Amniotic epithelial cell (primary cell): ENCODE results near the gene NOM1.

ENCODE experiments used
- DNase-seq: peaks from one replicate; pipeline ENCODE4 v3.0.0-alpha.2; 2010; ENCODE audit warnings: low read depth

Gene NOM1

DNA sequence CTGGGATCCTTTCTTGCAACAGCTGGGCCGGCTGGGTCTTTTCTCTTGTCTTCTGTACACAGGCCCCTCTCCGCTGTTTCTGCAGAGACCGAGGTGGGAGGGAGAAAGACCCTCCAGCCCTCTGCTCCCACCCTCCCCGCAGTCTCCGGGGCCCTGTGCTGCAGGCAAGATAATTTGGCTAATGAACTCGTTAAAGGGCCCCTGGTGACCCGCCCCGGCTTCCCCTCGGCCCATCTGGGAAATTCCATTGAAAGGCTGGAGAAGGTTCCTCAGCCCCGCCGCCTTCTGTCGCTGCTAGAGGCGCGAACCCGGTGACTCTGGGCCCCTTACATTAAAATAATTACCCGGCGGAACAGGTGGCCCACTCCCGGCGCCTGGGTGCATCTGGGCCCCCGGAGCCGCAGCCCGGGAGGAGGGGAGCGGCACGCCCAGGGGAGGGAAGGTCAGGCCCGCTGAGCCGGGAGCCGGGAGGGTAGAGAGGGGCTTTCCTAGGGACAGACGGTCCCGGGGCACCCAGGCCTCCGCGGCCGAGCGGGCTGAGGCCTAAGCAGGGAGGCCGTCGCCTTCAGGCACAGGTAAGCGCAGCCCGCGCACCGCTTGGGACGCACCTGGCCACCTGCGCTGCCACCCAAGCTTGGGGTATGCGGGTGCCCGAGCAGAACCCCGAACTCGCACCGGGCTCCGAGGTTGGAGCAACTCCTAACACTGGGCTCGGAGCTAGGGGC lies 68.3 kb downstream of the NOM1 start:
- DNase-seq = no peak

DNA sequence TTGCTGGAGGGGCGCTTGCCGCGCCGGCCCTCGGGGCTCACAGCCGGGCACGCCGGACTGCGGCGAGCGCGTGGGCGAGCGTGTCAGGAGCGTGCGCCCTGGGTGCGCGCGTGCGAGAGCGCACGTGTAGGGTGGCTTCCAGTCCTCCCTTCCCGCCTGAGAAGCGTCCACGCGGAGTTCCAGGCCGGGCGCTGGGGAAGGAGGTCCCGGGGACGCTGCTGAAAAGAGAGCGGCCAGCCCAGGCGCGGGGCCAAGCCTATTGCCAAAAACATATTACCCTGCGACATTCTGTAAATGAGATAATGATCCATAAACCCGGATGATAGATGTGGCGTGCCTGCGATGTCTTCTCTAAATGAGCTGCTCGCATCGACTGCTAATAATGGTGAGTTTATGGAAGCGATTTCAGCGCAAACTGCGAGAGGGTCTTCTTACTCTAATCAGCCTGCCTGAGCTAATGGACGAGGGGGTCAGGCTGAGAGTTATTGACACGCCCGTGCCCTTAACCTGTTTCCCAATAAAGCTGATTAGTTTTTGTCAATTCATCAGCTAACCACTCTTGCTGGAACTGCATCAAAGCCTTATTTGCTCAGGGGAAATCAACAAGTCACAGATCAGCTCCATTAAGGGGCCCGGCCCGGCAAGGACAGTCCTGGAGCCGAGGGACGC lies 69.0 kb downstream of the NOM1 start:
- DNase-seq = no peak

DNA sequence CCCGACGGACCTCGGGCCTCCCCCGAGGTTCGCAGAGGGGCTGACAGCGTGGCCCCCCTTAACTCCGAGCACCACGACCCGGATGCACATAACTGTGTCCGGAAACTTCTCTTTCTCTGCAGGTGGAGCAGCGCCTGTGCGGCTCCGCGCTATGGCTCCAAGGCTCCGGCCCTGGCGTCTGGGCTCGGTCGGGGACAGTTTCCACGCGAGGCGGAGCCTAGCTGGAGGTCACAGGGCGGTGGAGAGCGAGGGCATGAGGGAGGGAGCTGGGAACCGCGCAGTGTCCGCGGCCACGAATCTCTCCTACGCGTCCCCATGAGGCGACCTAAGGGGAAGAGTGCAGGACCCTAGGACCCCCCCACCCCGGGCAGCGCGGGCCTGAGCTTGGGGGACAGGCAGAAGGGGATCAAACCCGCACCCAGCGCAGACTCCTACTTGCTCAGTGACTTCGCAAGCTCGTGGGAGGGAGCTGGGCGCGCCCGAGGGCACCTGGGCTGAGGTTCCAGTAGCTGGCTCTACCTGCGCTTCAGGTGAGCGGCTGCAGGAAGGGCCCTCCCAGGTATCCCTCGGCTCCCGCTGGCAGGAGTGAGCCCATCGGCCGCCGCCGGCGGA lies 69.6 kb downstream of the NOM1 start:
- DNase-seq = no peak

DNA sequence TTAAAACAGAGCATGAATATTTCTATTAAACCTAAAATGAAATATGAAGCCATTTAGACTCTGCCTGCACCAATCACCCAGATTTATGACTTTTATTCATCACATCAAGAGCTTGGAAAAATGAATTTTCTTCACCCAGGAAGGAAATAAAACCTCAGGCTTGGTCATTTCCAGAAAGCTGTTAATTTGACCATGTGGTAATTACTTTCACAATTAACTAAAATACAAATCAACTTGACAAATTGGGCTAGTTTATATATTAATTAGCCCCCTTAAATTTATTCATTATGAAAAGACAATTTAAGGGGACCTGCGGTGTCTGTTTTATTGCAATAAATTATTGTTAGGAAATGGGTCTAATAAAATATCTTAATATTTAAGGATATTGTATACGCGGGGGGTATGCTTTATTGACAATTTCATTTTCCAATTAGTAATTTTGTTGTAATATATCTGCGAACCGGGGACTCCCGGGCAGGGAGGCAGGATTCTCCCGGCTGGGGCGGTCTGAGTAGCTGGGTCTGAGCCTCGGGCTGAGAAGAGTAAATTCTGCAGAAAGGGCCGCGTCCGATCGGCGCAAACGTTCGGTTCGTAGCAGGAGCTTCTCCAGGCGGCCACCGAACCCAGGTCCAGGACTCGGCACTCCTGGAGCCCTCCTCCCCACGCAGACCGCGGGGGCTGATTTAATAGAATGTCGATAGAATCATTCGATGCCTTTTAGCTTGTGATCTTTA lies 70.4 kb downstream of the NOM1 start:
- DNase-seq = no peak

DNA sequence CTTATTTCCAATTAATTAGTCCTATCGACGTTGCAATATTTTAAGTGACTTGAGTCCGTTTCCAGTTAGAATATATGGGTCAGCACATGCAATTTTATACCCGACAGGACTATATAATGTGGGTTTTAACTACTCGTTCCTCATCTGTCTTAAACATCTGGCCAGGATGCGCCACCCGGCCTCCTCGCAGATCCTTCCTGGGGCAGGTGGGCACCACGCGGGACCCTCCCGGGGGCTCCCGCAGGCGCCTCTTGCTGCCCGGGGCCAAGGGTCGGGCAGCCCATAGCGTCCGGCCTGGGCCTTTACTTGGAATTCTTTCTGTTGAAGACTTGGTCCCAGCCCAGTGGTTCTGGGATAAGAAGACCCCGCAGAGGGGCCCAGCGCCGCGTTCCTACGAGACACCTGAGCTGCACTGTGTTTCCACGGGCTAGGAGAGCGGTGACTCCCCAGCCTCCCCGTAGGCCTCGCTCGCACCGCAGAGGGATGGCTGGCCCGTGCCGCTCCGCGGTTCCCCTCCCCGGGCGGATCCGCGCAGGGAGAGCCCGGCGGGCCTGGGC lies 71.1 kb downstream of the NOM1 start:
- no peak for DNase-seq

DNA sequence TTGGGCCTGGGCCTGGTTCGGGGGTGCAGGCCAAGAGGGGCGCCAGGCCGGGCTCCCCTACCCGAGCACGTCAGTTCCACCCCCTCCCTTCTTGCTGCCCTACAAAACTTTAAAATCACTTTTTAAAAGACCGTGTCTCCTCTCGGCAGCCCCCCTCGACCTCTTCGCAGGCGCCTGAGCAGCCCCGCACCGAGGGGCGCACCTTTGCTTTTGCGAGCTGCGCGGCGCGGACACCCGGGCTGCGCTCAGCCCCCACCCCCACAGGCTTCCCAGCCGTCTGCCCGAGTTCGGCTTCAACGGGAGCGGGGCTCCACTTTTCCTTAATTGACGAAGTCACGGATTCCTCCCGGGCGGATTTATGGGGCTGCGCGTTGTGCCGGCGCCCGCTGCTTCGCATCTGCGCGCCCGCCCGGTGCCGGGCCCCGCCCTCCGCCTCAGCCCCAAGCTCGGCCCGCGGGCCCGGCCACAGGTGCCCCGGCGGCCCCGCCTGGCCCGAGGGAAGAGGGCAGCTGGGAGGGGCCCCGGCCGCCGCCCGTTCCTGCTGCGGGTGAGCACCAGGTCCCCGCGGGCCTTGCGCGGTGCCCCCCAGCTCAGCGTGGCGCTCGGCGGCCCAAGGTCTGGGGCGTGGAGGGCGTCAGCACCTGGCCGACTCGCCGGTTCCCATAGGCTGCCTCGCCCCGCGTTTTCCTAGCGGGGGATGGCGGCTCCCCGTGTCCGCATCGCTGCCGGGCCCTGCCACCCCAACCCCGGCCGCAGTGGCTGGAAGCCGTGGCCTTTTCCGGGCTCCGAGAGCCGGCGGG lies 71.8 kb downstream of the NOM1 start:
- no peak for DNase-seq

DNA sequence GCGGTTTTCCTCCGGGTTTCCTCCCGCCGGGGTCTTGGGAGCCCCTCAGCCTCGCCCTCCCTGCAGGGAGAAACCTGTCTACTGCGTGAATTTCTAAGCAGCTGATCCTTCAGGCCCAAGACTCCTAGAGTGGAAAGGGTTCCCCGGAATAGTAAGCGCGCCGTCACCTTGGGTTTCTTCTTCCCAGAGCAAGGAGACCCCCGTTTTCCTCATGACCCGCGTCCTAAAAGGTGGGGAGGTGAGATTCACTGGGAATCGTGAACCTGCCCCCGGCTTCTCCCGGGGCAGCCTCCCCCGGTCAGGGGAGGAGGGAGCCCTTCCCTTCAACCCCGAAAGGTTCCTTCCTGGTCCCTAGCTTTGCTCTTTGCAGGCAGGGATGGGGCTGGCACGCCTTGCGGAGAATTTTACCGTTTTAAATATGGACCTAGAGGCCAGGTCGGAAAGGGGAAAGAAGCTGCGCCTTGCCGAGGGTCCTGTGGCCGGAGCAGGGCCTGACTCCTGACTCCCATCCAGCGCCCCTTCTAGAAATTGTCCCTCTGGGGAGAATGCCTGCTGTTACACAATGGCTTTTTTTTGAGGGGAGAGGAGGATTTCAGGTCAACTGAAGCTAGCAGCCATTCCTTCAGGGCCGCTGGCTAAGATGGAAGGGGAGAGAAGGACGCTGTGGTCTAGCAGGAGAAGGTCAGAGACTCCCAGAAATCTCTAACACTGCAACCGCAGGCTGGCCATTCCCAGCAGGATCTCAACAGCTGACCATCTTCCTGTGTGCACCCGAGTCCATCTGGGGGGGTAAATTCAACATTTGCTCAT lies 72.6 kb downstream of the NOM1 start:
- no peak for DNase-seq
